GM12878 (cell line): ENCODE results near the gene USH1G.

Experiments
- CHD1 ChIP-seq: IDR thresholded peaks from 2 replicates; pipeline ENCODE4 v1.6.1; 2012; ENCODE audit warnings: low read depth, low read length, improper control_type of control experiment
- HDAC2 ChIP-seq: fragments of 200-600 bp; sonication (generic); IDR thresholded peaks from 2 replicates; pipeline ENCODE4 v1.6.1; 2017
- NR2C1 ChIP-seq: fragments of 450-650 bp; IDR thresholded peaks from 2 replicates; pipeline ENCODE4 v1.6.1; 2017; ENCODE audit warnings: antibody characterized with exemption, mild to moderate bottlenecking, moderate library complexity
- POLR2A ChIP-seq: IDR thresholded peaks from 2 replicates; pipeline ENCODE4 v1.6.1; 2011; ENCODE audit warnings: low read depth, mild to moderate bottlenecking, low read length
- ZBTB33 ChIP-seq: fragments of 450-650 bp; IDR thresholded peaks from 2 replicates; pipeline ENCODE4 v1.6.1; 2017; ENCODE audit warnings: mild to moderate bottlenecking
- TF ChIP-seq, protein P1 (sequence below), 3 experiments: IDR thresholded peaks in 2 of 3; conservative IDR thresholded peaks in 1 of 3; 2 replicates each; pipeline ENCODE4 v1.5.1; 2011; ENCODE audit warnings: low read depth in 3 of 3, low read length in 3 of 3, mild to moderate bottlenecking in 3 of 3, control low read depth in 2 of 3, moderate library complexity in 2 of 3, inconsistent platforms in 1 of 3, mixed read lengths in 1 of 3; ENCODE audit not compliant: control insufficient read depth in 2 of 3, insufficient read depth in 1 of 3; ENCODE audit errors: extremely low read depth in 1 of 3
- TF ChIP-seq, protein P2 (sequence below): fragments of 450-650 bp; IDR thresholded peaks from 2 replicates; pipeline ENCODE4 v1.6.1; 2017; ENCODE audit warnings: mild to moderate bottlenecking, moderate library complexity

GRCh38 chr17:74964988-74965622 lies 42.0 kb upstream of the USH1G start:
- no peak for TF ChIP-seq CHD1
- no peak for TF ChIP-seq NR2C1
- TF ChIP-seq, protein P1, sequence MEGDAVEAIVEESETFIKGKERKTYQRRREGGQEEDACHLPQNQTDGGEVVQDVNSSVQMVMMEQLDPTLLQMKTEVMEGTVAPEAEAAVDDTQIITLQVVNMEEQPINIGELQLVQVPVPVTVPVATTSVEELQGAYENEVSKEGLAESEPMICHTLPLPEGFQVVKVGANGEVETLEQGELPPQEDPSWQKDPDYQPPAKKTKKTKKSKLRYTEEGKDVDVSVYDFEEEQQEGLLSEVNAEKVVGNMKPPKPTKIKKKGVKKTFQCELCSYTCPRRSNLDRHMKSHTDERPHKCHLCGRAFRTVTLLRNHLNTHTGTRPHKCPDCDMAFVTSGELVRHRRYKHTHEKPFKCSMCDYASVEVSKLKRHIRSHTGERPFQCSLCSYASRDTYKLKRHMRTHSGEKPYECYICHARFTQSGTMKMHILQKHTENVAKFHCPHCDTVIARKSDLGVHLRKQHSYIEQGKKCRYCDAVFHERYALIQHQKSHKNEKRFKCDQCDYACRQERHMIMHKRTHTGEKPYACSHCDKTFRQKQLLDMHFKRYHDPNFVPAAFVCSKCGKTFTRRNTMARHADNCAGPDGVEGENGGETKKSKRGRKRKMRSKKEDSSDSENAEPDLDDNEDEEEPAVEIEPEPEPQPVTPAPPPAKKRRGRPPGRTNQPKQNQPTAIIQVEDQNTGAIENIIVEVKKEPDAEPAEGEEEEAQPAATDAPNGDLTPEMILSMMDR (IDR thresholded peaks at IDR 0.05 in 2 of 3, conservative IDR thresholded peaks at IDR 0.05 in 1 of 3; ENCODE audit: control insufficient read depth in 2 of 3, extremely low read depth in 1 of 3, insufficient read depth in 1 of 3, low read depth in 3 of 3, low read length in 3 of 3) = no peak
- no peak for TF ChIP-seq POLR2A
- no peak for TF ChIP-seq HDAC2
- no peak for TF ChIP-seq ZBTB33
- TF ChIP-seq, protein P2, sequence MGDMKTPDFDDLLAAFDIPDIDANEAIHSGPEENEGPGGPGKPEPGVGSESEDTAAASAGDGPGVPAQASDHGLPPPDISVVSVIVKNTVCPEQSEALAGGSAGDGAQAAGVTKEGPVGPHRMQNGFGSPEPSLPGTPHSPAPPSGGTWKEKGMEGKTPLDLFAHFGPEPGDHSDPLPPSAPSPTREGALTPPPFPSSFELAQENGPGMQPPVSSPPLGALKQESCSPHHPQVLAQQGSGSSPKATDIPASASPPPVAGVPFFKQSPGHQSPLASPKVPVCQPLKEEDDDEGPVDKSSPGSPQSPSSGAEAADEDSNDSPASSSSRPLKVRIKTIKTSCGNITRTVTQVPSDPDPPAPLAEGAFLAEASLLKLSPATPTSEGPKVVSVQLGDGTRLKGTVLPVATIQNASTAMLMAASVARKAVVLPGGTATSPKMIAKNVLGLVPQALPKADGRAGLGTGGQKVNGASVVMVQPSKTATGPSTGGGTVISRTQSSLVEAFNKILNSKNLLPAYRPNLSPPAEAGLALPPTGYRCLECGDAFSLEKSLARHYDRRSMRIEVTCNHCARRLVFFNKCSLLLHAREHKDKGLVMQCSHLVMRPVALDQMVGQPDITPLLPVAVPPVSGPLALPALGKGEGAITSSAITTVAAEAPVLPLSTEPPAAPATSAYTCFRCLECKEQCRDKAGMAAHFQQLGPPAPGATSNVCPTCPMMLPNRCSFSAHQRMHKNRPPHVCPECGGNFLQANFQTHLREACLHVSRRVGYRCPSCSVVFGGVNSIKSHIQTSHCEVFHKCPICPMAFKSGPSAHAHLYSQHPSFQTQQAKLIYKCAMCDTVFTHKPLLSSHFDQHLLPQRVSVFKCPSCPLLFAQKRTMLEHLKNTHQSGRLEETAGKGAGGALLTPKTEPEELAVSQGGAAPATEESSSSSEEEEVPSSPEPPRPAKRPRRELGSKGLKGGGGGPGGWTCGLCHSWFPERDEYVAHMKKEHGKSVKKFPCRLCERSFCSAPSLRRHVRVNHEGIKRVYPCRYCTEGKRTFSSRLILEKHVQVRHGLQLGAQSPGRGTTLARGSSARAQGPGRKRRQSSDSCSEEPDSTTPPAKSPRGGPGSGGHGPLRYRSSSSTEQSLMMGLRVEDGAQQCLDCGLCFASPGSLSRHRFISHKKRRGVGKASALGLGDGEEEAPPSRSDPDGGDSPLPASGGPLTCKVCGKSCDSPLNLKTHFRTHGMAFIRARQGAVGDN = no peak
